Measurements from ENCODE around the gene MYO1H.
A peak's percentile ranks its signal among the peaks of the same experiment; 100 is the strongest.
"Not testable (repeated sequence)": the region's sequence is repeated elsewhere in the genome, so short reads cannot be mapped to it uniquely, and the experiment has no call there.

Gene MYO1H, protein sequence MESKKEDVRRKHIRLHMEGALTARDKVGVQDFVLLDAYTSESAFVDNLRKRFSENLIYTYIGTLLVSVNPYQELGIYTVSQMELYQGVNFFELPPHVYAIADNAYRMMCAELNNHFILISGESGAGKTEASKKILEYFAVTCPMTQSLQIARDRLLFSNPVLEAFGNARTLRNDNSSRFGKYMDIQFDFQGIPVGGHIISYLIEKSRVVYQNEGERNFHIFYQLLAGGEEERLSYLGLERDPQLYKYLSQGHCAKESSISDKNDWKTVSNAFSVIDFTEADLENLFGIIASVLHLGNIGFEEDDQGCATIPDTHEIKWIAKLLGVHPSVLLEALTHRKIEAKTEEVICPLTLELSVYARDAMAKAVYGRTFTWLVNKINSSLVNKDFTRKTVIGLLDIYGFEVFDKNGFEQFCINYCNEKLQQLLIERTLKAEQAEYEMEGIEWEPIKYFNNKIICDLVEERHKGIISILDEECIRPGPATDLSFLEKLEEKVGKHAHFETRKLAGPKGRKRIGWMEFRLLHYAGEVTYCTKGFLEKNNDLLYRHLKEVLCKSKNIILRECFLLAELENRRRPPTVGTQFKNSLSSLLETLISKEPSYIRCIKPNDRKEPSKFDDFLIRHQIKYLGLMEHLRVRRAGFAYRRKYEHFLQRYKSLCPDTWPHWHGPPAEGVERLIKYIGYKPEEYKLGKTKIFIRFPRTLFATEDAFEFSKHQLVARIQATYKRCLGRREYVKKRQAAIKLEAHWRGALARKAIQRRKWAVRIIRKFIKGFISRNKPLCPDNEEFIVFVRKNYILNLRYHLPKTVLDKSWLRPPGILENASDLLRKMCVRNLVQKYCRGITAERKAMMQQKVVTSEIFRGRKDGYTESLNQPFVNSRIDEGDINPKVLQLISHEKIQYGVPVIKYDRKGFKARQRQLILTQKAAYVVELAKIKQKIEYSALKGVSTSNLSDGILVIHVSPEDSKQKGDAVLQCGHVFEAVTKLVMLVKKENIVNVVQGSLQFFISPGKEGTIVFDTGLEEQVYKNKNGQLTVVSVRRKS

GRCh38 chr12:109347589-109347988 lies at the start of gene MYO1H:
Gene MYO1H (plus strand): TSS chr12:109347900. CDS start chr12:109347961, 61 bp downstream.
- intact Hi-C loops (cut with DNase I), result no loop called here
- no peak for DNase-seq

- intact Hi-C loops (cut with DNase I), result no loop called here
- no peak for DNase-seq
Observed at GRCh38 chr12:109299849-109300248, 47.9 kb upstream of the MYO1H start.

GRCh38 chr12:109301643-109302168 lies 46.0 kb upstream of the MYO1H start:
- no peak for DNase-seq
- intact Hi-C loops (cut with DNase I), result no loop called here

- intact Hi-C loops (cut with DNase I), result no loop called here
- no peak for DNase-seq
Observed at GRCh38 chr12:109302358-109302757, 45.3 kb upstream of the MYO1H start.

- intact Hi-C loops (cut with DNase I), result no loop called here
- no peak for DNase-seq
Observed at GRCh38 chr12:109302770-109303169, 44.9 kb upstream of the MYO1H start.

DNA sequence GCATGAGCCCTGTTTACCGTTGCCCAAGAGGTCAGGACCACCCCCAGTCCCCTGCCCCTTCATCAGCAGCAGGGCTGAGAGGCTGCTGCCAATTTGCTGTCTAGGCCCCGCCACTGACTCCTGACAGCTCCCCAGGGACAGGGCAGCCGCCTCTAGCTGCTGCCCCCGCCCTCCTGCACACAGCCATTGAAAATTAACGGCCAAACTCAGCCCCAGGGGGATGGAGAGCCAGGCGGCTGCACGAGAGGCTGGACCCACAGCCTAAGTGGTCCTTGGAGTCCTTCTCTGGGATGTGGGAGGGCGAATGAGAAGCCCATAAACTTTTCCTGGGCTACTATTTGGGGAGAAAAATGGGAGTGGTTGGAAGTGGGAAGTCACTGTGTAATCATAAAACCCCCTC lies 43.2 kb upstream of the MYO1H start:
- DNase-seq, result no peak
- intact Hi-C loops (cut with DNase I), result no loop called here

GRCh38 chr12:109305547-109305946 lies 42.2 kb upstream of the MYO1H start:
- no peak for DNase-seq
- intact Hi-C loops (cut with DNase I), result no loop called here

GRCh38 chr12:109307051-109307450 lies 40.6 kb upstream of the MYO1H start:
- intact Hi-C loops (cut with DNase I), result no loop called here
- no peak for DNase-seq

DNA sequence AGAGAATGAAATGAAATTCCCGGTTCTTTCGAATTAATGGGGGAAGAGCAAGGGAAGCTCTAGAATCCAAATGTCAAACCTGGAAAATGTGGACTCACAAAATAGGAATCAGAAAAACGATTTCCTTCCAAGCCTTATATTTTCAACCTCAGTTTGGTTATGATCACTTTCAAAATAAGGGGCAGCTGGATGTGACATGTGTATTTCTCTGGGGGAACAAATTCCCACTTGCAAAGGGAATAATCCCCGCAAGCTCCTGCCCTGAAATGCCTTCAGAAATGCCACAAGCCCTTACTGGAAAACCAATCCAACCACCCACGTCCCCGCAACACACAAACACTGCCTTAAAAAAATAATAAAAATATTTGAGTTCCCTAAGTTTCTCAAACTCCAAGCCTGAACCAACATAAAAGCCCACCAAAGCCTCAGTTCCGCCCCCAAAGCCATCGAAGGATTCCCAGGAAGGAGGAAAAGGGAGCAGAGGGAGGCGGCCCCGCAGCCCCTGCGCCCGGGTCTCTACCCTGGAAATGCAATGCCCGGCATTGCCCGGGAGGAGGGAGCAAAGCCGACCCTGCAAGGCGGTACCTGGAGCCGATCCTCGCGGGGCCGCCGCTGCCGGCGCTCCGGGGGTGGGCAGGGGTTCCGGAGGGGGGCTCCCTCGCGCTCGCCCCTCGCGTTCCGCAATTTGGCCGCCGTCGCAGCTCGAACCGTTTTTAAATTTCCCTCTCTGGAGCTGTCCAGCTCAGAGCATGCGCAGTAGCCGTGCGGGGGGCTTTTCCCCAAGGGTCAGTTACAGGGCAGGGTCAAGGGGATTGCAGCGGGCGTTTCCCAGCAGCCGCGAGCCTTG lies 38.9 kb upstream of the MYO1H start, which contains the start of gene FOXN4:
Gene FOXN4 (minus strand): TSS at position 751 of the 847 bp plus-strand sequence. CDS start 963 bp downstream, outside the sequence.
- peak in 5 of 42 donors; percentile 14 to 49 (median 41) for DNase-seq
- intact Hi-C loops (cut with DNase I), result no loop called here

- intact Hi-C loops (cut with DNase I), result no loop called here
- DNase-seq, result peak in 2 of 42 donors; percentile 41 to 47
Observed at GRCh38 chr12:109309381-109310246, 38.1 kb upstream of the MYO1H start.

DNA sequence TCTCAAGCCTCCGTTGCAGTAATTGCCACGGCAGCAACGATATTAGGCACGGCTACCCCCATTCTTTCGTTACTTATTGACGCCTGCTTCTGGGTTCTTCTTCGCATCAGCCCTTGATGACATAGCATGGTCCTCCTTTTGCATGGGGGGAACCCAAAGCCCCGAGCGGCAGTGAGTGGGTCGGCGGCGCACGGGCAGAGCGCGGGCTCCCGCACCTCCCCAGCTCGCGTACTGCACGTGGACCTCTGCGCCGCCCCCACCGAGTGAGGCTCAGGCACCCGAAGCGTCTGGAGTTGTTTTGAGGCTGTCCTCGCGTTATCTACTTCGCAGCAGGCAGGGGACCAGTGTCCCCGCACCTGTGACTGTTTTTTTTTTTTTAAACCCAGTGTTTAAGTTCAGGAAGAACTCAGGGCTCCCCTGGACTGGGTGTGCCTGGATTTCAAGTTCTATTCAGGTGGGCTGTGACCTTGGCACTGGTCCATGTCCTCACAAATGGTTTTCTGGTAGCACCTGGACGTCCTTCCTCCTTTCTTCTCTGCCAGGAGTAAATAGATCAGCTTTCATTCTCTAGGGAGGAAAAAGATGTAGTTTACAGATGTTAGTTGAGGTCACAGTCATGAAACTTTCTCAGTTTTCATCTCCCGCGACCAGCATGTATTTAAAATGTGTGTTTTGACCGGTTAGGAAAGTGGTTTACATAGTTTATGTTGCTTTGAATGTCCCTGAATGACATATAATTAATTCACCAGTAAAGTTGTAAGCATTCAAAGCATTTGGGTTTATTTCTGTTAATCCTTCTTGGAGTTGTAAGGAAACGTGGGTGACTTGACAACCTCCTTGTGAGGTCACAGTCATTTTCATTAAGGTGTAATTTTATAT lies 37.2 kb upstream of the MYO1H start:
- DNase-seq, result peak in 4 of 42 donors; percentile 8 to 43 (median 14)
- intact Hi-C loops (cut with DNase I), result no loop called here

DNA sequence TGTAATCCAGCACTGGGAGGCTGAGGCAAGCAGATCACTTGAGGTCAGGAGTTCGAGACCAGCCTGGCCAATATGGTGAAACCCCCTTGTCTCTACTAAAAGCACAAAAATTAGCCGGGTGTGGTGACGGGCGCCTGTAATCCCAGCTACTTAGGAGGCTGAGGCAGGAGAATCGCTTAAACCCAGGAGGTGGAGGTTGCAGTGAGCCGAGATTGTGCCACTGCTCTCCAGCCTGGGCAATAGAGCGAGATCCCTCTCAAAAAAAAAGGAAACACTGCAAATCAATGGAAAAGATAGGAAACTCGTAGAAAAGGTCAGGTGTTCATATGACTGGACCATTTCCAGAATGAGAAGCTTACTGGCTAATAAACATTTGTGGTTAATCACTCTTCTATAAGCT lies 26.4 kb upstream of the MYO1H start:
- DNase-seq, result not testable (repeated sequence)

DNA sequence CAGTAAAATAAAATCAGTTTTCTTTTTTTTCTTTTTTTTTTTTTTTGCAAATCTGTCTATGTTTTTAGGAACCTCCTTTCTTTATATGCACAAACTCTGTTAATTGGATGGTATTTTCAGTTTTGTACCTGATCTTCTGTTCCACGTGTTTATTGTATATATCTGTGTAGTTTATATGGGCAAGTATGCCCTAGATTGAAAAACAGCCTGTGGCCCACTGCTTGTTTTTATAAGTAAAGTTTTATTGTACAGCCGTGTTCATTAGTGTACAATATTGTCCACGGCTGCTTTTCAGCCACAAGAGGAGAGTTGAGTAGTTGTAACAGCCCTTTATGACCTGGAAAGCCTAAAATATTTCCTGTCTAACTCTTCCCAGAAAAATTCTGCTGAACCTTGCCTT lies 18.7 kb upstream of the MYO1H start:
- intact Hi-C loops (cut with DNase I), result no loop called here
- DNase-seq, result no peak

More for the DNA sequence above, 26.4 kb upstream of the MYO1H start:
- intact Hi-C loops (cut with DNase I), result not testable (repeated sequence)

DNA sequence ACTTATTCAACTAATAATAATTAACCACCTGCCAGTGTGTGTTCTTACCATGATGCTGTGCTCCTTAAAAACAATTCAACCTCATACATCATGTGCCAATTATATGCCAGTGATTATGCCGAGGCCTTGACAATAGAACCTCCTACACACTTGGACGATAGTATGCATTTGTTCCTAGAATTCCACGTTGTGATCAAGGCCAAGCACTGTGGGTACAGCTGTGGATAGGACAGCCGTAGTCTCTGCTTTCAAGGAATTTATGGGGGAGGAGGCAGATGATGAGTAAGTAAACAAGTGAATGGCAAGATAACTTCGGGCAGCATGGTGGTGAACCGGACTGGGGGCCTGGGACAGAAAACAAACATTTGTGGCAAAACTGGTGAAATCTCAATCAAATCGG lies 18.0 kb upstream of the MYO1H start:
- DNase-seq, result no peak
- intact Hi-C loops (cut with DNase I), result no loop called here

- intact Hi-C loops (cut with DNase I), result no loop called here
- DNase-seq, result no peak
Observed at GRCh38 chr12:109330282-109331230, 17.1 kb upstream of the MYO1H start.

All from head of caudate nucleus (tissue), 42 donors.